SW480 (cell line): ENCODE data around the gene CKAP2L.

ENCODE experiments used
- DNase-seq: peaks from one replicate; pipeline ENCODE4 v3.0.0-alpha.2; 2016; ENCODE audit warnings: low spot score

The CKAP2L gene

GRCh38 chr2:112764071-112765044 is at the start of gene CKAP2L:
CKAP2L (minus strand) TSS chr2:112764609; CDS start chr2:112764598, 11 bp downstream.
- peak; percentile 98 for DNase-seq

- DNase-seq: no peak
Measured at GRCh38 chr2:112813280-112813966, 49.0 kb upstream of the CKAP2L start.

GRCh38 chr2:112812318-112813267 is 48.2 kb upstream of the CKAP2L start:
- DNase-seq: no peak

GRCh38 chr2:112811841-112812306 is 47.5 kb upstream of the CKAP2L start:
- no peak for DNase-seq

DNA sequence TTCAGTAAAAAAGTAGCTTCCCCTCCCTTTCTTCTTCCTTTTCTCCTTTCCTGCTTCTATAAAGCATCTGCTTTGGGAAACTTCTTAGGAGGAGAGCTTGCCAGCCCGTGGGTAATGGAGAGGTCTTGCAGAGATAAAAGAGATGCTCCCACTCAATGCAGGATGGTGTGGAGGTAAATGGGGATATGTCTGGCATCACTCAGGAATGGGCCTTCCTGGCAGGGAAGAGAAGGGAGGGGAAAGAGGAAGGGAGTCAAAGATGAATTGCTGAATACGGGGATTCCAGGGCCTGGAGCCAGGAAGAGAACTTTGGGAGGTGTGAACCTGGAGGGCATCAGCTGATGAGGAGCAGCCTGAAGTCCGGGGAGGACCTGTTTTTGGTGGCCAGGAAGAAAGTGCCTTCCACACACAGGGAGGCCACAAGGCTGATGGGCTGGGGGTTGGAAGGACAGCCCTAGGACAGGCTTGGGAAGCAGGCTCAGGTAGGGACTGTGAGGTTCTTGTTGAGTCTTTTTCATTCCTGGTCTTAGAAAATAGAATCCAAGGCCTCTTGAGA is 46.9 kb upstream of the CKAP2L start:
- no peak for DNase-seq

- DNase-seq: no peak
Measured at GRCh38 chr2:112809112-112809511, 44.7 kb upstream of the CKAP2L start.

DNA sequence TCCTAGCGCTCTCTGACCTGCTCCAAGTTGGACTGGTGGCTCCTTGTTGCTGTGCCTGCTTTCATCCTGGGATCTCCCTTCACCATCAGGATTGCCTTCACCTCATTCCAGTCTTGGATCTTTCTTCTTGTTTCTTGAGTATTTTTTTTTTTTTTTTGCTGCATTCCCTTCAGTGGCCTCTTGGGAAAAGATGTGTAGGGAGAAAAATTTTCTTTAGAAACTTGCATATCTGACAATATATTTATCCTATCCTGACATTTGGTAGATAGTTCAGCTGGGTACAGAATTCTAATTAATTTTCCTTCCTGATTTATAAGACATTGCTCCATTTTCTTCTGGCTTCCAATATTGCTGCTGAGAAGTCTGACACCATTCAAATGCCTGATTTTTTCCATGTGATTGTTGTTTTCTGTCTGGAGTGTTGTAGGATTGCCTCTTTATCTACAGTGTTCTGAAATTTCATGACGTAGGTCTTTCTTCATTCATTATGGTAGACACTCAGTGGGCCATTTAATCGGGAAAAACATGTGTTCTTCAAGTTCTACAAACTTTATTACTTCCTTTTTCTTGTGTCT is 42.9 kb upstream of the CKAP2L start:
- no peak for DNase-seq

DNA sequence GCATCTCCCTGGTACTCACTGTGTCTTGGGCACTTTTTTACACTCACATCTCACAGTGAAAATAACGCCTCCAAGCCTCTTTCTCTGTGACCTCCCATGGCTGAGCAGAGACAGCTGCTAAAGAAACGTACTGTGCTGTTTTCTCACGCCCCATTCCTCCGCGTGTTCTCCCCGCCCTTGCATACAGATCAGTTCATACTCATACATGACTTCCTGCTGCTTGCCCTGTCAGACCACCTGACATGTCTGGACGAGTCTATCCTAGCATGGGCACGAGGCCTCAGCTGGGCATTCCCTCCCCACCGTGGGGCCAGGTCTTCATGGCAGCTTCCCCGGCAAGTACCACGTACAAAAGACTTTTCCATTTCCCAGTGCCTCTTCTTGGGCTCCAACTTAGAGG is 41.1 kb upstream of the CKAP2L start:
- DNase-seq: no peak

DNA sequence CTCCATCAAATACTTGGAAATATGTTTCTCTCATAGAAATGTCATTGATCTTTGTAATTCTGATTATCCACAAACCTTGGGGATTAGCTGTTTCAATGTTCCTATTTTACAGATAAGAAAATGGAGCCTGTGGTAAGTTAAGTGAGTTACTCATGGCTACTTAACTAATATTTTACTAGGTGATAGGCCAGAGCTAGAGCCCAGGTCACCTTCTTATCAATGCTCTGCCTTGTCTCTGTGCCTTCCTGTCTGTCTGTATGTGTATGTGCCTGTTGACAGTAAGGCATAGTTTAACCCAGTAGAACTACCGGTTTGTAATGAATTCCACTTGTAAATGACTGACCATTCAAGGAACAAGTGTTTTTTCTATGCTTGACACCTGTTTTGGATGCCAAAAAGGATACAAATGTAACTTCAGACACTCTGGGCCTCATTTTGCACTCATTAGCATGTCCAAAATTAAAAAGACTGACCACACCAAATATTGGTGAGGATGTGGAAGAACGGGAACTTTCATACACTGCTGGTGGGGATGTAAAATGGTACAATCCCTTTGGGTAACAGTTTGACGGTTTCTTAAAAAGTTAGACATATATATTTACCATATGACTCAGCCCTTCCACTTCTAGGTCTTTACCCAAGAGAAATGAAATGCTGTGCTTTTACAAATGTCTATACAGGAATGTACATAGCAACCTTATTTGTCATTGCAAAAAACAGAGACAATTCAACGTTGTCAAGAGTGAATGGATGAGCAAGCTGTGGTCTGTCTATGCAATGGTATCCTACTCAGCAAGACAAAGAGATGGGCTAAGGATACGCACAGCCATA is 39.5 kb upstream of the CKAP2L start:
- DNase-seq: no peak

DNA sequence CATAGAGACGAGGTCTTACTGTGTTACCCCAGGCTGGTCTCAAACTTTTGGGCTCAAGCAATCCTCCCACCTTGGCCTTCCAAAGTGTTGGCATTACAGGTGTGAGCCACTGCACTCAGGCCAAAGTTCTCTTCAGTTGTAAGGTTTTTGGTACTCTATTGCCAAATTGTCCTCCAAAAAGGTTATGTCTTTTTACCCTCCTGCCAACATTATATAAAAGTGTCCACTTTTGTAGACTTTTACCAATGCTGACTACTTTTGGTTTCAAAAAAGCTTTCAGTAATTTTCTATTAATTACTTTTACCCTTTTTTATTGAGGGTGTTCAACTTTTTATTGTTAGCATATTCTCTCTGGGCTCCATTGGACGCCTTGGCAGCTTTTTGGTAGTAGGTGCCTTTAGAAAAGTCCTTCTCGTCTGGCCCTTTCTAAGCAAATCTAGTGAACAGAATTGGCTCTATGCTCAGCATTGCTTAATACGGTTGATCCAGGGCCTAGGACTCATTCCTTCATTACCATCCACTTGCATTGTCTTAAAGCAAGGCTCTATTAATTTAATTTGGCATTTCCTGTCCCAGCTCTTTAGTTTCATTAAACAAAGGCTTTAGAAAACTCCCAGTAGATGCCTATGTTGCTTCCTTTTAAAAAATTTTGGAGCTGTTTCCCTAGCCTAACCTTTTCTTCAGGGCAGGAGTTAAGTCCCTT is 36.6 kb upstream of the CKAP2L start:
- DNase-seq: no peak

DNA sequence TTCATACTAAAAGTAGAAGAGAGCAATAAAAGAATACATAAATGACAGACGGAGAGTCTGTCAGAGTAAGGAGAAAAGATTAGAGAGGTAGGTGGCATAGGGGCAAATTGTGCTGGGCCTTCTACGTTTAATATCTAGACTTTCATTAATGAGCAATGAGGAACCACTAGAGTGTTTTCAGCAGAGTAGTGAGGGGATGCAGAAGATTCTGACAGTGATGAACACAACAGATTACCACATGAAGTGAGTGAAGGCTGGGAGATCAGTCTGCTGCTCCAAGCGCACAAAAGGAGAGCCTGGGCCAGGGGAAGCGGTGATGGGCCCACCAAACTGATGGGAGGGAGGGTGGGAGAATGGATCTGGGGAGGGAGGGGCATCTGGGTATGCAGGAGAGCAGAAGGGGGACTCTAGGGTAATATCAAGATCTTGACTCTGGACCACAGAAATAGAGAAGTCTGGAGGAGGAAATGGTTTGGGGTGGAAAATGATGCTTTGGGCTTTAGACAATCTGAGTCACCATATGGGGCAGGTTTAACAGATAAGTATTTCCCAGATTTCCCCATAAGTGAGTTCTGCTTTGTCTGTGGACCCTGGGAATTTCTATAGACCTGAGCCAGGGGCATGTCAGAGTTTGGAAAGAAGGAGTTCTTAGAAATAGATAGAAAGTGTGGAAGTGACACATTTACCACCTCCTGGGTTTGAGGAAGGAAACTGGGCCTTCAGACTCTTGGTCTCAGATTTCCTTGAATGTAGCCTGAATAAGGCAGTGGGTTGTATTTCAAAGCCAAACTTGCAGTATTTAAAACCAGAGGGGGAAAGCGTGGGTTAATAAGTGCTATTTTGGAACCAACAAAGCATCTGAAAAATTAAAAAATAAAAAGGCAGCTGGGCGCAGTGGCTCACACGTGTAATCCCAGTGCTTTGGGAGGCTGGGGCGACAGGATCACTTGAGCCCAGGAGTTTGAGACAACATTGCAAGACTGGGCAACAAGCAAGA is 34.9 kb upstream of the CKAP2L start:
- no peak for DNase-seq

- DNase-seq: no peak
Measured at GRCh38 chr2:112796486-112796885, 32.1 kb upstream of the CKAP2L start.

- no peak for DNase-seq
Measured at GRCh38 chr2:112795774-112796173, 31.4 kb upstream of the CKAP2L start.

DNA sequence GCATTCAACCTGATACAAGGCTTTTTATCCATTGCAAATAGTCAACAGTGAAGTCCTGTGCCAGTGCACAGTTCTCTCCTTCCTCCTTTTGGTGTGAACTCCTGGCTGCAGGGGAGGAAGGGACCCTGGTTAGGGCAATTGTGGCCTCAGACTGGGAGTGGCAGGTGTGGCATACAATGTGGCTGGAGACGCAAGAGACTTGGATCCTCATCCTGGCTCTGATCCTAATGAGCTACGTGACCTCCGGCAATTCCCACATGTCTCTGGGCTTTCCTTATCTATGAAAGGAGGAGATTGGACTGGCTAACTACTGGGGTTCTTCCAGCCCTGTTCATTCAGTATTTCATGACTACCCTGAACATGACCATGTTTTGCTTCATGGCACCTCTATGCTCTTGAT is 30.4 kb upstream of the CKAP2L start:
- DNase-seq: no peak

DNA sequence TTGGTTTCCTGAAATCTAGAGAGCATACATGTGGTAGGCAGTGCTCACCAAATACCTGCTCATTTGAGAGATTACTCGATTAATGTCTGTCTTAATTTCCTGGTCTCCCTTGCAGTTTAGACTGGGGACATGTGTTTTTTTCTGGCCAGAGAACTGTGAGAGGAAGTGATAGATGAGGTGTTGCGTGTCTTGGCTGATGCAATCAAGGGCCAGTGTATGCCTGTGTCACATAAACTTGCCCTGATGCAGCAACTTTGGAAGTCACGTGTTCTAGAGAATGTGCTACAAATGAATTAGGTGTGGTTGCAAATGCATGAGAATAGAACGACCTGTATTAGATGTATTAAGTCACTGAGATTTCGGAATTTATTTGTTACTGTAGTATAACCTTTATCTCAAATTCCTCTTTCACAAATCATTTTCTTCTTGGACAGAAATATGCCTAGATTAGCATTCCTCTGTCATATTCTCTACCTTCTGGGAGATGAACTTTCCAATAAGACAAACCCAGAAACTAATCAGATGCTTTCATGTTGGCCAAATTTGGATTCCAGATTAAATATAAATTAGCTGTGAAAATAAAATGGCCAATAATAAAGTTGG is 29.8 kb upstream of the CKAP2L start:
- peak; percentile 69 for DNase-seq

GRCh38 chr2:112793449-112793978 is 29.1 kb upstream of the CKAP2L start:
- no peak for DNase-seq

GRCh38 chr2:112792419-112792818 is 28.0 kb upstream of the CKAP2L start:
- no peak for DNase-seq
